Measurements from ENCODE around the gene LRBA.

LRBA gene

DNA sequence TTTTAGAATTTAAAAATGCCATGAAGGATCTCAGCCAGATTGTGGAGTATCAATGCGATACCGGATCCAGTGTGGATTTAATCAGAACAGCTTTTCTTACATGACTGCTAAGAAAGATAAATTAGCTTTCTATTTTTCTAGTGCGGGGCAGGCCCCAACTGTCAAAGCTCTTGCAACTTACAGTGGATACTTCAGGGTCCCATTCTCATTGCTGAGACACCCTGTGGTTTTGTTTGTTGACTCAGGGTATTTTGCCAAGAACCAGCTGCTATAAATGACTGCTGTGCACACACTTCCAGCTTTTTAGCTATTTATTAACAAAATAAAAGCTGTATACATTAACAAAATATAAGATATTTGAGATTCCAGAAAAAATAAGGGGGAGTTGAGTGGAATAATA, 770.5 kb downstream of the LRBA start:
- peak; percentile 62 for DNase-seq (ENCODE audit: low read depth)
- H3K4me3 ChIP-seq (ENCODE audit: low read length) = no peak overlapping the region
- TF ChIP-seq, protein P1, sequence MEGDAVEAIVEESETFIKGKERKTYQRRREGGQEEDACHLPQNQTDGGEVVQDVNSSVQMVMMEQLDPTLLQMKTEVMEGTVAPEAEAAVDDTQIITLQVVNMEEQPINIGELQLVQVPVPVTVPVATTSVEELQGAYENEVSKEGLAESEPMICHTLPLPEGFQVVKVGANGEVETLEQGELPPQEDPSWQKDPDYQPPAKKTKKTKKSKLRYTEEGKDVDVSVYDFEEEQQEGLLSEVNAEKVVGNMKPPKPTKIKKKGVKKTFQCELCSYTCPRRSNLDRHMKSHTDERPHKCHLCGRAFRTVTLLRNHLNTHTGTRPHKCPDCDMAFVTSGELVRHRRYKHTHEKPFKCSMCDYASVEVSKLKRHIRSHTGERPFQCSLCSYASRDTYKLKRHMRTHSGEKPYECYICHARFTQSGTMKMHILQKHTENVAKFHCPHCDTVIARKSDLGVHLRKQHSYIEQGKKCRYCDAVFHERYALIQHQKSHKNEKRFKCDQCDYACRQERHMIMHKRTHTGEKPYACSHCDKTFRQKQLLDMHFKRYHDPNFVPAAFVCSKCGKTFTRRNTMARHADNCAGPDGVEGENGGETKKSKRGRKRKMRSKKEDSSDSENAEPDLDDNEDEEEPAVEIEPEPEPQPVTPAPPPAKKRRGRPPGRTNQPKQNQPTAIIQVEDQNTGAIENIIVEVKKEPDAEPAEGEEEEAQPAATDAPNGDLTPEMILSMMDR (conservative IDR thresholded peaks at IDR 0.05; ENCODE audit: low read length) = no peak

DNA sequence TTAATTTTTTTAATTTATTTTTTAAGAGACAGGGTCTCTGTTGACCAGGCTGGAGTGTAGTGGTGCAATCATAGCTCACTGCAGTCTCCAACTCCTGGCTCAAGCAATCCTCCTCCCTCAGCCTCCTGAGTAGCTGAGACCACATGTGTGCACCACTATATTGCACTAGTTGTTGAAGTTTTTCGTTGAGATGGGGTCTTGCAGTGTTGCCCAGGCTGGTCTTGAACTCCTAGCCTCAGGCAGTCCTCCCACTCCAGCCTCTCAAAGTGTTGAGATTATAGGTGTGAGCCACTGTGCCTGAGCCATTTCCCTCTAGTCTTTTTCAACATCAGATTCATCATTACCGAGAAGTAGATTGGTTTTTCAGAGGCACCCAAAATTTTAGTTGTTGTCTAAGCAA, 771.2 kb downstream of the LRBA start:
- DNase-seq (ENCODE audit: low read depth) = no peak
- H3K4me3 ChIP-seq (ENCODE audit: low read length) = no peak overlapping the region
- TF ChIP-seq, protein P1 (conservative IDR thresholded peaks at IDR 0.05; ENCODE audit: low read length) = no peak

DNA sequence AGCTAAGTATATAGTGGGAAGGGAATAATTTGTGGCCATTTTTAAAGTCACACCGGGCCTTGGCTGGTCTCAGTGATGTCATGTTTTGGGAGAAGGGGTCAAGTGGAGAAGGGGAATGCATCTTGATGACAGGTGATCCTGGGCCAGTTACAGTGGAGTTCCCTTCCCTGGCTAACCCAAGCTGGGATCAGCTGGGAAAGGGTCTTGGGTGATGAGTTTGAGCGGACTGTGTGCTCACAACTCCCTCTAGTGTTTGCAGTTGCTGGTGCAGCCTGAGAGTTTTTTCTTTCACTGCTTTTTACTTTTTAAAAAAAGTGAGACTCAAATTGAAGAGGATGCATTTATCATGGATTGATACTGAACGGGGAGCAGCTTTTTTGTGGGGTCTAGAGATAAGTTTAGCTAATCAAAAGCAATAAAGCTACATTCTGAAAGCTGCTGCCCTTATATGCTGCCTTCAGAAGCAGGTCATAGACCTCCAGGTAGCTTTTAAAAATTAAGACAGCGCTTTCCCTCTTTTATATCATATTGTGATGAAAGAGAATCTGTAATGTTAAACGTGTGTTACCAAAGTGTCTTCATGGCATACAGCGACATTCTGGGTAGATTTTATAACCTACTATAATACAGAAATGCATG, 772.1 kb downstream of the LRBA start:
- no peak overlapping the region for H3K4me3 ChIP-seq (ENCODE audit: low read length)
- DNase-seq (ENCODE audit: low read depth) = peak; percentile 43
- TF ChIP-seq, protein P1 (conservative IDR thresholded peaks at IDR 0.05; ENCODE audit: low read length) = peak; percentile 96

DNA sequence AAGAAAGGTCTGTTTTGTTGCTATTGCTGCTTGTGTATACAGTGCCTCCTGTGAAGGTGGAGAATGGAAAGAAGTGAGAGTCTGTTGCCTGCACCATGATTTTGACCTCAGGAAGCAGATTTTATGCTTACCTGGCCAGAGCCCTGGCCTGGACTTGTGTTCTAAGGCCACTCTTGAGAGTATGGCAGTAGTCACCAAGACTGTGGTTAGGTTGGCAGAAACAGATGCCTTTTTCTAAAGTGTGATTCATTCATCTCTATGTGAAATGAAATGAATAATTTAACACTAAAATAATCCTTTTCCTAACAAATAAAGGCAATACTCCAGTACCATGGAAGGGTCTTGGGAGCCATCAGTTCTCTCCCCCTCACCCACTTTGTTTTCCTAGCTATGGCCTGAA, 775.1 kb downstream of the LRBA start:
- peak; percentile 52 for DNase-seq (ENCODE audit: low read depth)
- TF ChIP-seq, protein P1 (conservative IDR thresholded peaks at IDR 0.05; ENCODE audit: low read length) = no peak
- H3K4me3 ChIP-seq (ENCODE audit: low read length) = no peak overlapping the region

DNA sequence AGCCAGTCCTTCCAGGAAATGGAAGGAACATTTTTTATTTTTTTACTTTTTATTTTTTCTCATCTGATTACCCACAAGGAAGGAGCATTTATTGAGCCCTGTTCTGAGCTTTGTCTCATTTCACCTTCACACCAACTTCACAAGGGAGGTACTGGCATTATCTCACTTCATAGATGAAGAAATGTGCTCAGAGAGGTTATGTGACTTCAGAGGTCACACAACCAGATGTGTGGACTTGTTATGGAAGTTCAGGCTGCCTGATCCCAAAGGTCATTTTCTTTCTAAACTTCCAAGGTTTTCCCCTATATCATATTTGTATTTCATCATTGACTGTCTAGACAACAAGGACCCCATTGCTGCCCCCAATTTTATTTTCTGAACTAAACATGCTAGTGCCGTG, 776.5 kb downstream of the LRBA start:
- TF ChIP-seq, protein P1 (conservative IDR thresholded peaks at IDR 0.05; ENCODE audit: low read length) = no peak
- H3K4me3 ChIP-seq (ENCODE audit: low read length) = no peak overlapping the region
- DNase-seq (ENCODE audit: low read depth) = no peak

DNA sequence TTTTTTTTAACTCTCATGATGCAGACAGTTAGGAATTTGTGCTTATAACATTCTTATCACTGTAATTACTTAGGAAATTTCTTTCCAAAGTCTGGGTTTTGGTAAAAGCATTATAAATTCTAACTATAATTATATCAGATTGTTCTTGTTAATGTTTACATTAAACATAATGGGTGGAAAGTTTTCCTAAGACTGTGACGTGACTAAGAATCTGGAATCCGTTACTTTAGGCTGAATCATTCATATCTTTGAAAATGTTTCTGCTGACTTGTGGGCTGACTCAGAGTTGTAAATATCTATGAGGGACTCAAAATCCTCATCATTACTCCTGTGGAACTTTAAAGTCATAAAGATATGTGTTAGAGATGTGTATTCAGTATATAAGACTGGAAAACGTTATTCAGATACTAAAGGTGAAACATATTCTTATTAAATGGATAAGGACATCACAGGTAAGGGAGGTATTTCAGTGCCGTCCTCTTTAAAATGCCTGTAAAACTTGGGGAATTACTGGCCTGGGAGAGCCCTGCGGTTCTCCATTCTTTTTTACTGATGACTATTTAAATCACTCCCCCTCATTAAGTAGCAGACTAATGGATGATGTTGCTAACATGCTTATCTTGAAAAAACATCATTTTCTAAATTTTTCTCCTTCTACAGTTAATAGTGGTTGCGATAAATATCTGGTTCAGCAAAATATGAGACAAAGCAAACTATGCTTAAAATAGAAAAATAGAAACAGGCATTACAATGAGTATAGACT, 777.8 kb downstream of the LRBA start:
- H3K4me3 ChIP-seq (ENCODE audit: low read length) = no peak overlapping the region
- DNase-seq (ENCODE audit: low read depth) = peak; percentile 94
- TF ChIP-seq, protein P1 (conservative IDR thresholded peaks at IDR 0.05; ENCODE audit: low read length) = no peak

DNA sequence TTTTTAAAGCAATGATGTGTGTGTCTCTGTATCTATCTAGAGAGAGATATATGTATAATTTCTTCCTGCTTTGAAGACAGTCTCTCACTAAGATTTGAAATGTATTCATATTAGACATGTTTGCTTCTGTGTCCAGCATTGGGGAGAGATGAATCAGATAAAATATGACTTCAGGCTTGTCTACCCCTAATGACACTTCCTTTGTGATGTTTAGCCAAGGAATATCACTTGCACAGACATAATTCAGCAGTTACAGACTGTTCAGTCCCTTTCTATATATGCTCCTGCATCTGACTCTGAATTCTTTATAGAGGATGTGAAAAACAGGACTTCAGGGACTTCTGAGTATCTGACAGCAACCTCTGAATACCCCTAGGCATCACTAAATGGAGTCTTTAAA, 778.5 kb downstream of the LRBA start:
- TF ChIP-seq, protein P1 (conservative IDR thresholded peaks at IDR 0.05; ENCODE audit: low read length) = no peak
- peak; percentile 57 for DNase-seq (ENCODE audit: low read depth)
- H3K4me3 ChIP-seq (ENCODE audit: low read length) = no peak overlapping the region
